DMS53 treated with DMSO at 0.1 percent for 48 hours (cell line): ENCODE measurements around the gene RPAP2.

Experiments
- DNase-seq: peaks from one replicate; lab custom pipeline; 2025; ENCODE audit not compliant: unreplicated experiment; lab: John Stamatoyannopoulos, UW

The RPAP2 gene

GRCh38 chr1:92445865-92446264 lies 147.0 kb downstream of the RPAP2 start:
- DNase-seq, result no peak

- no peak for DNase-seq
Measured at GRCh38 chr1:92446546-92446945, 147.7 kb downstream of the RPAP2 start.

GRCh38 chr1:92447033-92447681 lies 148.3 kb downstream of the RPAP2 start:
- no peak for DNase-seq

GRCh38 chr1:92447976-92448375 lies 149.1 kb downstream of the RPAP2 start:
- no peak for DNase-seq
